GM12892 (cell line): ENCODE data around the gene MYPN.

Experiments
- POLR2A ChIP-seq: IDR thresholded peaks from 2 replicates; pipeline ENCODE4 v1.6.1; 2011; ENCODE audit warnings: low read depth, low read length, control low read depth
- POLR2AphosphoS5 ChIP-seq: IDR thresholded peaks from 2 replicates; pipeline ENCODE4 v1.6.1; 2011; ENCODE audit warnings: low read depth, low read length, control low read depth

GRCh38 chr10:68137171-68137570 lies 27.9 kb downstream of the MYPN start:
- no peak for TF ChIP-seq POLR2AphosphoS5
- no peak for TF ChIP-seq POLR2A
